Activated naive CD8-positive, alpha-beta T cell treated with anti-CD3 and anti-CD28 coated beads, Interleukin-2, amount 50 U/mL, for 24 hours (primary cell): ENCODE data around the gene KLHL36.
"Not testable (repeated sequence)": the region's sequence is repeated elsewhere in the genome, so short reads cannot be mapped to it uniquely, and the experiment has no call there.

Source experiments
- ATAC-seq: fragments of 150-1000 bp; cut with Tn5 transposase; one replicate; pipeline ENCODE4 v1.10.0; 2021
- DNase-seq: peaks from one replicate; pipeline ENCODE4 v3.0.0; 2021
- H3K27ac Mint-ChIP-seq: one replicate; pipeline ENCODE4 v1.8.0; 2021; ENCODE audit warnings: mild to moderate bottlenecking, mixed read lengths
- H3K27me3 Mint-ChIP-seq: one replicate; pipeline ENCODE4 v1.8.0; 2021; ENCODE audit warnings: mixed read lengths
- H3K36me3 Mint-ChIP-seq: one replicate; pipeline ENCODE4 v1.8.0; 2021; ENCODE audit warnings: low read depth, mixed read lengths
- H3K4me1 Mint-ChIP-seq: one replicate; pipeline ENCODE4 v1.8.0; 2021; ENCODE audit warnings: mixed read lengths
- H3K4me3 Mint-ChIP-seq: one replicate; pipeline ENCODE4 v1.8.0; 2021; ENCODE audit warnings: mild to moderate bottlenecking, moderate library complexity, mixed read lengths
- H3K9me3 Mint-ChIP-seq: one replicate; pipeline ENCODE4 v1.8.0; 2021; ENCODE audit warnings: mixed read lengths

The KLHL36 gene

DNA sequence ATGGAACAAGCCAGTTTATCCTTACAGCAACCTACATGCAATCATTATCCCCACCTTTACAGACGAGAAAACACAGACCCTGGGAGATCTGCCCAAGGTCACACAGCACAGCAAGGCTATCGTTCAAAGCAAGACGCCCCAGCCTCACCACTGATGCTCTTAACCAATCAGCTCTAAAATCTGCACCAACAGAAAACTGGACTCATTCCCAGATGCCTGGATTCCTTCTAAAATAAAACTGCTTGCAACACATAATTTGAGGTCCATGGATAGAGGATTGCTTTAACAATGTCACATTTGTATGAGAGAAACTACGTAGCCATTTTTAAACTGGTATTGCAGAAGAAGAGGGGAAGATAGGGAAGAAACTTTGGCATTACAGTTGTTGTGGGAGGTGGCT is 37.3 kb upstream of the KLHL36 start:
- H3K9me3 Mint-ChIP-seq: peaks cover 8% of the 10 kb centered on the region
- H3K4me1 Mint-ChIP-seq: peaks cover 98% of the 10 kb centered on the region
- H3K27ac Mint-ChIP-seq: peak overlapping the region; percentile 41
- no peak for DNase-seq
- no peaks in the 10 kb centered on the region for H3K27me3 Mint-ChIP-seq
- H3K4me3 Mint-ChIP-seq: peak overlapping the region; percentile 13
- ATAC-seq: no peak
- peaks cover 84% of the 10 kb centered on the region for H3K36me3 Mint-ChIP-seq

DNA sequence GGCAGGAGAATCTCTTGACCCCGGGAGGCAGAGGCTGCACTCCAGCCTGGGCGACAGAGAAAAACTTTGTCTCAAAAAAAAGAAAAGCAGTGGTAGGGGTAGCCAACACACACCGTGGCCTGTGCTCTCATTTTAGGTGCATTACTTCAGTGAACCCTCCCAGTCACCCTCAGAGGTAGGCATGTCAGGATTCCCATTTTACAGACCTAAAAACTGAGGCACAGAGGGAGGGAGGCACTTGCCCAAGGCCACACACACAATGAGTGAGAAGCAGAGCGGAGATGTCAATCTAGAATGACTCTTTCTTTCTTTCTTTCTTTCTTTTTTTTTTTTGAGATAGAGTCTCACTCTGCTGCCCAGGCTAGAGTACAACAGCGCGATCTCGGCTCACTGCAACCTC is 35.6 kb upstream of the KLHL36 start:
- ATAC-seq: no peak
- DNase-seq: no peak
- Mint-ChIP-seq H3K36me3 (peaks cover 79% of the 10 kb centered on the region), H3K4me3 (no peak overlapping the region), H3K27me3 (no peaks in the 10 kb centered on the region), H3K9me3 (peaks cover 5% of the 10 kb centered on the region), H3K27ac (no peak overlapping the region), H3K4me1 (peaks cover 90% of the 10 kb centered on the region)

DNA sequence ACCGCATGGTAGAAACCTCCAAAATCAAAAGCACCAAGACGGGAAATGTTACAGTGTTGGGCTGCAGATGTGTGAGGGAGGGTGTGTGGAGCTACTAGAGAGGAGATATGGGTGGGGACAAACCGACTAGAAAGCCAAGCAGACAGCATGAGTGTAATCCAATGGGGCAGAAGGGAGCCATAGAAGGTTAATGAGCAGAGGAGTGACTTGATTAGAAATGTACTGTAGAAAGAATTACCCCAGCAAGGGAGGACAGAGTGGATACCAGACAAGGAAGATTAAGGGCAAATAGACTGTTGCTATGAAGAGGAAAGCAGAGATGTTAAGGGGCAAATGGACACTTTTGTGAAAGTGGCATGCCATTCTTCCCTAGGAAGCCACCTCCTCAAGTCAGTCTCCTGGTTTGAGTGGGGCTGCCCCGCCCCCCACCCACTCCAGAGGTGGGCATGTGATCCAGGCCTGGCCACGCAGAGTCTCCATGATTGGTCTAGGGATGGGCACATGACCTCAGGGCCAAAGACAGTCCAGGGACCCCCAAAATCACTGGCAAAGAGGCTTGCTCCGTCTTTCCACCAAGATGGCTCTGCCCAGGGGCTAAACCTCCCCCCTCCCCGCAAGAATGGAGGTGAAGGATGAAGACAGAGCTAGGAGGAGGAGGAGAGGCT is 34.8 kb upstream of the KLHL36 start:
- Mint-ChIP-seq H3K9me3 (peaks cover 5% of the 10 kb centered on the region), H3K4me1 (peaks cover 83% of the 10 kb centered on the region), H3K36me3 (peaks cover 75% of the 10 kb centered on the region), H3K4me3 (peak overlapping the region; percentile 93), H3K27ac (peak overlapping the region; percentile 76), H3K27me3 (no peaks in the 10 kb centered on the region)
- ATAC-seq (no peak), DNase-seq (no peak)

DNA sequence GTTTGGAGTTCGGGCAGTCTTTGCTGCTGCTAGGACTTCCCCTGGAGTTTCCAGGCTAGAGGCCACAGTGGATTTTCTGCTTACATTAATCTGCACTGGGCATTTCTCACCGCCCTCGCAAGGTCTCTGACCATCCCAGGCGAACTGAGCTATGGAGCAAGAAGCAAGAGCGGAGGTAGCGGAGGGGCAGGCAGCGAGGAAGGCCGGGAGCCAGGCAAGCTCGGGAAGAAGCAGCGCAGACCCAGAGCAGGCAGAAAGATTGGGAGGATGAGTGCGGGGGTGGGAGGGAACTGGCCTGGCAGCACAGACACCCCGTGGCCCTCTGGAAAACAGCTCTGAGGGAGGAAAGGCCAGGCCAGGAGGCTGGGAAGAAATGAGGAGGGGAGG is 34.2 kb upstream of the KLHL36 start:
- Mint-ChIP-seq H3K36me3 (peaks cover 75% of the 10 kb centered on the region), H3K27ac (peak overlapping the region; percentile 91), H3K4me1 (peaks cover 82% of the 10 kb centered on the region), H3K4me3 (peak overlapping the region; percentile 93), H3K9me3 (peaks cover 5% of the 10 kb centered on the region), H3K27me3 (no peaks in the 10 kb centered on the region)
- DNase-seq (no peak), ATAC-seq (no peak)

DNA sequence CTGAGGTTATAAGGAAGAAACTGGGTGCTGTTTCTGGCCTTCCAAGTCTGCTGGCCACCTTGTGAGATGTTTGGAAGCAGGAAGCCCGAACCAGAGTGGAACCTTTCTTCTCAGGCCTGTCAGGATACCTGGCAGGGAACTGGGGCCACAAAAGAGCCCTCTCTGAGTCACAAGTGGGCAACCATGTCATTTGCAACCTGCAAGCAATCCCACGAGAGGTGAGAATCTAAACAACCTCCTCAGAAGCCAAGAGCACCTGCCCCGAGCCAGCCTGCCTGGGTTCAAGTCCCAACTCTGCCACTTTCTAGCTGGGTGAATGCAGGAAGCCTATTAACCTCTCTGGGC is 33.7 kb upstream of the KLHL36 start:
- Mint-ChIP-seq H3K27me3 (no peaks in the 10 kb centered on the region), H3K4me3 (peak overlapping the region; percentile 93), H3K9me3 (peaks cover 5% of the 10 kb centered on the region), H3K27ac (peak overlapping the region; percentile 91), H3K4me1 (peaks cover 82% of the 10 kb centered on the region), H3K36me3 (peaks cover 69% of the 10 kb centered on the region)
- ATAC-seq (no peak), DNase-seq (no peak)

DNA sequence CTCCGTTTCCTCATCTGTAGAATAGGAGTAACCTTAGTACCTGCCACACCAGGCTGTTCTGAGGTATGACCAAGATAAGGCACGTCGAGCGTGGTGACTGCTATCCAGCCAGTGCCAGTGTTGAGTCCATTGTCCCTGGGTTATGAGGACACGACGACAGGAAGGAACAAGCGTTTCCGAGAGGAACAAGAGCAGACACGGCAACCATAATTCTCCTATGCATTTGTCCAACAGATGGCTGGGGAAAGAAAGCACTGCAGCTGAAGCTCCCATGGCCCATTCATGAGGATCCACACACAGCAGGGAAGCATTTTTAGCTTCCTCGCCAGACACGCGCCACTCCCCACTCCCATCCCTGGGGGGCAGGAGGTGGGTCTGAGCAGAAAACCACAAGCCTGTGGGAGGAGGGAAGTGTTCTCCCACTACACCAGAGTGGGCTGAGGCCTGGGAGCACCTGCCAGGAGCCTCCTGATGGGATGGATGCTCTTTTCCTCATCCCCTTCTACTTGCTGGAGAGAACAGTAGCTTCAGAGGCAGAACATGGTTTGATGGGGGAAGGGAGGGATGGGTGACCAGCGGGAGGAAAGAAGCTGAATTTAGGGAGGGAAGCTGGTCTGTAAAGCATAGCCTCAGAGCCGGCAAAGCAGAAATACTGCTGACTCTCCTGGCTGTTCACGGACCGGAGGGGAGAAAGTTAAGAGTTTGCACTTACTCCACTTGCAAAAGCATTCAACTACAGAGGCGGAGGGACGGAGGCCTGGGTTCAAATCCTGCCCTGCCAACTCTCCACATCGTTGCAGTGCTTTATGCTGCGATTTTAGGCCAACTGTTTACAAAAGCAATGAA is 33.1 kb upstream of the KLHL36 start:
- Mint-ChIP-seq H3K36me3 (peaks cover 63% of the 10 kb centered on the region), H3K27ac (peak overlapping the region; percentile 91), H3K4me1 (peaks cover 78% of the 10 kb centered on the region), H3K9me3 (peaks cover 5% of the 10 kb centered on the region), H3K4me3 (peak overlapping the region; percentile 93), H3K27me3 (peaks cover 2% of the 10 kb centered on the region)
- DNase-seq (no peak), ATAC-seq (no peak)

DNA sequence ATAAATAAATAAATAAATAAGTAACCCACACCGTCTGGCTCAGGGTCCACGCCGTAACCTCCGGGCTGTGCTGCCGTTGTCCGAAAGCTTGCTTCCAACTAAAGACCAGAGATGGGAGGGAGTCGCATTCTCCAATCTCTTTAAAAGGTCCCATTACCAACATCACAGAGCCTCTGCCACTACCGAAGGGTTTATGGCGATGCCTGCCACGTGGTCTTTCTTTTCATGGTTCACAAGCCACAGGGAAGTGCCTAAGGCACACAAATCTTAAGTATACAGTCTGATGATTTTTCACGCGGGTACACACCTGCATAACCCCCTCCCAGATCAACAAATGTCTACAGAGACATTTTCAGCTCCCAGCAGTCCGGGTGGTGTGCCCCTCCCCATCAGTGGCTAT is 31.8 kb upstream of the KLHL36 start:
- Mint-ChIP-seq H3K27me3 (peaks cover 2% of the 10 kb centered on the region), H3K9me3 (no peaks in the 10 kb centered on the region), H3K4me1 (peaks cover 64% of the 10 kb centered on the region), H3K36me3 (peaks cover 50% of the 10 kb centered on the region), H3K4me3 (peak overlapping the region; percentile 93), H3K27ac (peak overlapping the region; percentile 91)
- DNase-seq: no peak
- ATAC-seq: no peak

DNA sequence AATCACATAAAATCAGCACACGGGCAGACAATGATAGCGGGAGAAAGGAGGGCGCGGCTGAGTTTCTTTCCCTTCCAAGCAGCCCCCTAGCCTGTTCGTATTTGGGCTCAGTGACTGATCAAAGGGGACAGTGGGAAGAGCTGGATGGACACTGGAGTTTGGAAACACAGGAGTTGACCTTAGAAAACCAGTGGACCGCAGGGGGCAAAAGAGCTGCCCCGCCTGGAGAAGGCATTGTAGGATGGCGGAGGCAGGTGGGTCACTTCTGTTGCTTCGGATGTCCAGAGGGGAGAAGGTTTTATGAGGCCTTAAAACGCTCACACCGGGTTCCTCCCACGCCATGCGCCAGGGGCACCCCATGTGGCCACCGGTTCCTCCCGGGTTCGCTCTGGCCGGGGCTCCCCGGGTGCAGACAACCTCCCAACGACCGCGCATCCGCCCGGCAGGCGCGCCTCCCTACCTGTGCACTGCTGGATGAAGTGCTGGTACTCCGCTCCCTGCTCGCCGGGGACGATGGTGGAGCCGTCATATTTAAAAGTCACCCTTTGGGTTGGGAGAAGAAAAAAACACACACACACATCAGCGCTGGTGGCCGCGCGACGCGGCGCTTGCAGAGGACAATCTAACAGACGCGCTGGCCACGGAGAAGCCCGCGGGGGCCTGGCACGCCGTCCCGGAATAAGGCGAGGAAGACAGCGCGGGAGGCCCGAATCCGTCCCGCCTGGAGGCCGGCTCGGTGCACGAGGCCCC is 31.1 kb upstream of the KLHL36 start:
- Mint-ChIP-seq H3K9me3 (no peaks in the 10 kb centered on the region), H3K4me3 (peak overlapping the region; percentile 93), H3K4me1 (peaks cover 60% of the 10 kb centered on the region), H3K27me3 (peaks cover 2% of the 10 kb centered on the region), H3K36me3 (peaks cover 44% of the 10 kb centered on the region), H3K27ac (peak overlapping the region; percentile 91)
- DNase-seq (peak; percentile 59), ATAC-seq (peak; percentile 55)

DNA sequence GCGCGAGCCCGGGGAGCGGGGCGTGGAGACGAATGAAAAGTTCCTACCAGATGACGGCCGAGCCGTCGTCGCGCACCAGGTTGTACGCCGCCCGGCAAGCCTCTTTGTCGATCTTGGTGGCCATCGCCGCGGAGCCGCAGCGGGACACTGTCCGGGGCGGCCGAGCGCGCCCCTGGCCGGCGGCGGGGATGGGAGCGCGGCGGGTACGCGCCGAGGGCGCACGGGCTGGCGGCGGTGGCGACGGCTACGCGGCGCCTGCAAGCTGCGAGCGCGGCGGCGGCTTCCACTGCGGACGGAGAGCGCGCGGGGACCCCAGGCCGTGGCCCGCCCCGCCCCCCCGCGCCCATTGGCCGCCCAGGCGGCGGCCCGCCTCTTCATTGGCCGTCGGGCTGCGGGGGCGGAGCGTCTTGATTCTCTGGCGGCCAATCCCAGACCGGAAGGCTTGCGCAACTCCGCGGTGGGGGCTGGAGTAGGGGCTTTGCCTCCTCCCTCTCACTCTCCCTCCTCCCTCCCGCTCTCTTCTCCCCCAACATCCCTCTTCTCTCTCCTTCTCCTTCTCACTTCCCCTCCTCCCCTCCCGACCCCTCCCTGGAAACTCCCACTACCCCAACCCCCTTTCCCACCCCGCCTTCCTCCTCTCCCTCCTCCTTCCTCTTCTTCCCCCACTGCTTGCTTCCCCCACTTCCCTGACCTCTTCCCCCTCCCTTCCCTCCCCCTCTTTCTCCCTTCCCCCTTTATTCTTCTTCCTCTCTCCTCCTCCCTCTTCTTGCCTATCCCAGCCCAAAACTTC is 30.3 kb upstream of the KLHL36 start, which contains the start of gene COTL1:
COTL1 (minus strand) TSS at position 288 of the 790 bp plus-strand sequence; CDS start at position 124, 164 bp downstream.
- DNase-seq: peak; percentile 97
- Mint-ChIP-seq H3K9me3 (no peaks in the 10 kb centered on the region), H3K27ac (peak within 1 kb of the TSS; percentile 91), H3K4me1 (peaks cover 56% of the 10 kb centered on the region), H3K27me3 (peaks cover 2% of the 10 kb centered on the region), H3K4me3 (peak within 1 kb of the TSS; percentile 93), H3K36me3 (peaks cover 39% of the 10 kb centered on the region)
- ATAC-seq: peak; percentile 77

DNA sequence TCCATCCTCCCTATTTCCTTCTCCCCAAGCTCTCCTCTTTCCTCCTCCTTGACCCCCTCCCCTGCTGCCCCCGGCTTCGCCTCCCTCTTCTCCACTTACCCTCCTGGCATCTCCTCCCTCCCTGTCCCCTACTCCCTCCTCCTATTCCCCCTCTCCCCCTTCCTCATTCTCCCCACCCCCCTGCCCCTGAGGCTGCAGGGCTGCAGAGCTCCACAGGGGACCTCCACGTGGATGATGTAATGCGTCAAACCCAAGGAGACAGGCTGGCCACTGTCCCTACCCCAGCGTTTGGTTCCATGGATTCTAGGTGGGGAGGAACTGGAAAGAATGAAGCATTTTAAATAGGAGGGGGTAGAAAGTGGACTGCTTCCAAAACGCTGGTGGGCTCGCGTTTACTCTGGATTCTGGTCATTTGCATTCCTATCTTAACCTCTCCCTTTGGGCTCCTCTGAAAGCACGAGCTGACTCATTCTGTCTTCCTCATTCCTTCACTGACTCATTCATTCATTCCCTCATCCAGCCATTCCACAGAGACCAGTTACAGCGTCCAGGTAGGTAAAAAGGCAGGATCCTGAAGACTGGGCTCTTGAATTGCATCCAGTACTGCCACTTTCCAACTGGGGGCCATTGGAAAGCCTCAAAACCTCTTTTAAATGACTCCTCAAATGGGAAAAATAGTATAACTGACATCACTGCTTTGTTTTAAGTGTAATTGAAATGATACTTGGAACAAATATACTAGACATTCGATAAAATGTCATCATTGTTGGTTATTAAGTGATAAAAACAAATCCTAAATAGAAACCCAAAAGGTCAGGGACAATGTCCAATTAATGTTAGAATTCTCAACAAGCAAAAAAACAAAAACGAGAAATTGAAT is 29.5 kb upstream of the KLHL36 start:
- DNase-seq (no peak), ATAC-seq (no peak)
- Mint-ChIP-seq H3K27ac (peak overlapping the region; percentile 25), H3K4me3 (peak overlapping the region; percentile 40), H3K4me1 (peaks cover 48% of the 10 kb centered on the region), H3K36me3 (peaks cover 31% of the 10 kb centered on the region), H3K27me3 (peaks cover 2% of the 10 kb centered on the region), H3K9me3 (no peaks in the 10 kb centered on the region)

DNA sequence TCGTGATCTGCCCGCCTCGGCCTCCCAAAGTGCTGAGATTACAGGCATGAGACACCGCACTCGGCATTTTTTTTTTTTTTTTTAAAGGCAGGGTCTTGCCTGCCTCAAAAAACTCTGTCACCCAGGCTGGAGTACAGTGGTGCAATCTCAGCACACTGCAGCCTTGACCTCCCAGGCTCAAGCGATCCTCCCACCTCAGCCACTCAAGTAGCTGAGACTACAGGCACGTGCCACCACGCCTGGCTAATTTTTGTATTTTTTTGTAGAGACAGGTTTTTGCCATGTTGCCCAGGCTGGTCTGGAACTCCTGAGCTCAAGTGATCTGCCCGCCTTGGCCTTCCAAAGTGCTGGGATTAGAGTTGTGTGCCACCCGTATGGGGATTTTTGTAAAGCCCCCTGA is 27.4 kb upstream of the KLHL36 start:
- not testable (repeated sequence) for H3K9me3 Mint-ChIP-seq, H3K27me3 Mint-ChIP-seq, H3K4me3 Mint-ChIP-seq, DNase-seq, ATAC-seq
- H3K36me3 Mint-ChIP-seq: peaks cover 11% of the 10 kb centered on the region
- peaks cover 27% of the 10 kb centered on the region for H3K4me1 Mint-ChIP-seq
- peak overlapping the region; percentile 19 for H3K27ac Mint-ChIP-seq

DNA sequence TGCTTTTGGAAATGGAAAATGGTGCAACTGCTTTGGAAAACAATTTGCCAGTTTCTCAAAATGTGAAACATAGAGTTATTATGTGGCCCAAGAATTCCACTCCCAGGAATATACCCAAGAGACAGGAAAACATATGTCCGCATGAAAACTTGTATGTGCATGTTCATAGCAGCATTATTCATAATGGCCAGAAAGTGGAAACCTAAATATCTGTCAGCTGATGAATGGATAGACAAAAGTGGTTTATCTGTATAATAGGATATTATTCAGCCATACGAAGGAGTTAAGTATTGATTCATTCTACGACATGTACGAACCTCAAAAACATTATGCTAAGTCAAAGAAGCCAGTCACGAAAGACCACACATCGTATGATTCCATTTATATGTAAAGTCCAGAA is 22.8 kb upstream of the KLHL36 start:
- Mint-ChIP-seq H3K4me3 (no peak overlapping the region), H3K27ac (no peak overlapping the region), H3K27me3 (peaks cover 1% of the 10 kb centered on the region), H3K36me3 (no peaks in the 10 kb centered on the region), H3K4me1 (peaks cover 13% of the 10 kb centered on the region), H3K9me3 (no peaks in the 10 kb centered on the region)
- DNase-seq (no peak), ATAC-seq (no peak)

DNA sequence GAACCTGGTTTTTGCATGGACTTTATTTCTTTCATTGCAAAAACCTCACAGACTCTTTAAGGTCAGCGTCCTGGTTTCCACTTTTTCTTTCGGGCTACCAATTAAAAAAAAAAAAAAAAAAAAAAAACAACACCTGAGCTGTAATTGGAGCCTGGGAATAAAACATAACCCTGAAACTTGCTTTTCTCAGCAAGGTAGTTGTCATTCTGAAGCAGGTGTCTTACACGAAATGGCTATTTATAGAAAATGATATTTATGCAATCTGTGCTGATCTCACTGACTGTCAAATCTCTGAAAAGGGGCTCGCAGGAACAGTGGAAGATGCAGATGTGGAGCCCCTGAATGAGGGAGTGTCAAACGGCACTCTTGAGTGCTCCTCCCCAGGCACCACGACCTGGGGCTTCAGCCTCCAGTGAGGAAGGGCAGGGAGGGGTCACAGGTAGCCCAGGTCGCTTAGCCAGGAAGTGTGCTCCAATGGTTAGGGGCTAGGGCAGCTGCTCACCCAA is 20.0 kb upstream of the KLHL36 start:
- DNase-seq (no peak), ATAC-seq (no peak)
- Mint-ChIP-seq H3K27ac (no peak overlapping the region), H3K9me3 (no peaks in the 10 kb centered on the region), H3K4me3 (no peak overlapping the region), H3K36me3 (no peaks in the 10 kb centered on the region), H3K27me3 (peaks cover 1% of the 10 kb centered on the region), H3K4me1 (peaks cover 25% of the 10 kb centered on the region)
